CD4-positive, alpha-beta T cell treated with Interleukin-17A for 1 hour (primary cell): ENCODE results near the gene TFPI2.

ENCODE experiments used
- DNase-seq: peaks from one replicate; pipeline ENCODE4 v3.0.0-alpha.2; 2020

The TFPI2 gene

GRCh38 chr7:93854480-93854879 is 36.1 kb downstream of the TFPI2 start:
- DNase-seq, result no peak

DNA sequence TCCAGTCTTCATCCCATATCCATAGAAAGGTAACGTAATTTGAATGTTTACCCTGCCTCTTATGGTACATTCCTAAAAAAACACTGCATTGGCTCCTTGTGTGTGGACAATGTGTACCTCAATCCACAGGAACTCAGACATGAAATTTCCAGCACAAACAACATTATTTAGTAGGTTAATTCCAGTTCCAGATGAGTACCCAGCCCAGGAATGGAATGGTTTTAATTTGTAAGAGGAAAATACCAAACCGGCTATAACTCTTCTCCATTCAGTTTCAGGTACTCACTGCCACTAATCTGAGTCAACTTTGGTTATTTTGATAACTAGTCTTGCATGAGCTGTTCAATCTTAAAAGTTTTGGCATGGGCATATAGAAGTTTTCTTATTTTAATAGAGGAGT is 39.0 kb downstream of the TFPI2 start:
- DNase-seq, result no peak

DNA sequence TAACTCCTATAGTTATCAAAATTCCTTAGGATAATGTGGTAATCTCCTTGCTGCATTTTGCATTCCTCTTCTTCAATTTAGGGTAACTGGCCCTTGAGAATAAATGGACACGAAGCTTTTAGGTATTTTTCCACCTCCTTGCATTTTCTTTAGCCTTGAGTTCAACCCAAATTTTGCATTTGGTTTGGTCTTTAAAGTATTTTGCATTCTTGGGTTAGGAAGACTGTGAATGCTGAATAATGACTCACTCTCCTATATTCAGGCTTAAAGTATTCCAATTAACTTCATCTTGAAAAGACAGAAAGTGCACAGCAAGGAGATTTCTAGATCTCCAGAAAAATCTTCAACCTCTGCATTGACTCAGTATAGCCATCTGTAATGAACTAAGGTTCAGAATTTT is 47.3 kb downstream of the TFPI2 start:
- DNase-seq, result no peak

DNA sequence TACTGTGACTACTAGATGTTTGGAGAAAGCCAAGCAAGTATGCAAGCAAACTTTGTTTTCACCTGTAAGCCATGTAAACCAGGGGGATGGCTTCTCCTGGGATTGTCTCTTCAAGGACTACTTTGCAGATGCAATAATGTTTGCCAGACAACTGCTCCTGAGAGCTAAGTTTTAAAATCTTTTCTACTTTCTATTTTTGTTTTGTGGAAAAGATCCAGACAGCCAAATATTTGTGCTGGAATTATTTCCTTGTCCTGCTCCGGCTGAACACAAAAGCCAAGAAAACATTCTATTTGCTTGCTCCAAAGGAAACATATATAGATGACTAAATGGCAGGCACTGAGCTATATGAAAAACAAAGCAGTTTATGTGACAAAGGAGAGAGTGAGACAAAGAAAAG is 51.6 kb downstream of the TFPI2 start:
- DNase-seq, result no peak

DNA sequence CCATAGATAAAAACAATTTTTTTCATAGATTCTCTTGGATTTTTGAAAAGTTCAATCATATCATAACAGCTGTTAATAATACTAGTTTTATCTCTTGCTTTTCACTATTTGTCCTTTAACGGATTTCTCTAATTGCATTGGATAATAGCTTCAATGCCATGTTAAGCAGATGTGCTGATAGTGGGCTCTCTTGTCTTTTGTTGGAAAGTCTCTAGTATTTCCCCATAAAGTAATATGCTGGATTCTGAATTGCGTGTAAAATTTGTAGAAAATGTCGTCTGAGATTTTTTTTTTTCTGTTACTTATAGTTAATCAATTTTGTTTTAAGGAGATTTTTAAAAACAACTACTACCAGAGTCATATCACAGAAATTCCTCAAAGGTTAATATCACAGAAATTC is 53.3 kb downstream of the TFPI2 start:
- DNase-seq, result no peak

GRCh38 chr7:93836116-93836515 is 54.4 kb downstream of the TFPI2 start:
- DNase-seq, result no peak

- DNase-seq, result no peak
Measured at GRCh38 chr7:93835702-93836101, 54.9 kb downstream of the TFPI2 start.
